Measurements from ENCODE around the gene CNP. TPM values are rescaled to one million over a fixed set of nuclear protein-coding genes. Genes with fewer than 3 reads are reported as not detected.

The CNP gene
- total RNA-seq, 1 donor from 2014 or later, result 45.7 TPM

Other genes starting within 250 kb of the CNP start
- gene HAP1, start 232.2 kb upstream of the CNP start, total RNA-seq, result 0.47 TPM
- gene JUP, start 180.1 kb upstream of the CNP start, total RNA-seq, result 277 TPM
- 7.8 TPM for gene P3H4, start 154.8 kb upstream of the CNP start, total RNA-seq
- gene FKBP10, start 153.8 kb upstream of the CNP start, total RNA-seq, result 42.0 TPM
- gene NT5C3B, start 130.6 kb upstream of the CNP start, total RNA-seq, result 36.3 TPM
- gene KLHL10, start 129.0 kb upstream of the CNP start, total RNA-seq, result 0.44 TPM
- gene KLHL11, start 101.4 kb upstream of the CNP start, total RNA-seq, result 15.6 TPM
- gene ACLY, start 47.8 kb upstream of the CNP start, total RNA-seq, result 94.2 TPM
- 0.75 TPM for gene ODAD4, start 36.2 kb upstream of the CNP start, total RNA-seq
- 111 TPM for gene DNAJC7, start 50.6 kb downstream of the CNP start, total RNA-seq
- gene NKIRAS2, start 53.3 kb downstream of the CNP start, total RNA-seq, result 20.8 TPM
- gene C17orf113, start 83.8 kb downstream of the CNP start, total RNA-seq, result 1.9 TPM
- gene ZNF385C, start 131.7 kb downstream of the CNP start, total RNA-seq, result 1.2 TPM
- gene DHX58, start 145.9 kb downstream of the CNP start, total RNA-seq, result 31.3 TPM
- gene KAT2A, start 154.6 kb downstream of the CNP start, total RNA-seq, result 62.8 TPM
- not detected for gene HSPB9, start 156.0 kb downstream of the CNP start, total RNA-seq
- 120 TPM for gene RAB5C, start 188.2 kb downstream of the CNP start, total RNA-seq
- gene KCNH4, start 214.3 kb downstream of the CNP start, total RNA-seq, result 0.99 TPM
- gene HCRT, start 218.7 kb downstream of the CNP start, total RNA-seq, result not detected
- gene GHDC, start 227.7 kb downstream of the CNP start, total RNA-seq, result 26.2 TPM